Measurements from ENCODE around the gene BABAM2.

- TF ChIP-seq CTCF (IDR thresholded peaks at IDR 0.05; ENCODE audit: low read length), result no peak
- TF ChIP-seq EZH2phosphoT487 (IDR thresholded peaks at IDR 0.05; ENCODE audit: low read length), result no peak
These were observed 403.9 kb downstream of the BABAM2 start for GRCh38 chr2:28294451-28294850.
